ENCODE measurements around the gene DNAJC27. TPM values are rescaled to one million over a fixed set of nuclear protein-coding genes. Genes with fewer than 3 reads are reported as not detected.

The DNAJC27 gene
- total and polyA plus RNA-seq, 2 donors (not counting 1 experiment from before 2014, with no cell fraction given): 6.0 to 16.6 TPM

- WGBS (ENCODE audit: insufficient coverage): 100% methylated on average over 1 of the region's 3 CpGs
- POLR2A ChIA-PET: no interaction called here
Observed at GRCh38 chr2:24929230-24929629, 42.5 kb downstream of the DNAJC27 start.

GRCh38 chr2:24928036-24928435 lies 43.7 kb downstream of the DNAJC27 start:
- H3K4me3 ChIP-seq (ENCODE audit: control extremely low read depth in 1 of 5, extremely low read depth in 1 of 5, insufficient read depth in 1 of 5, low read depth in 2 of 5, low read length in 4 of 5): no peak overlapping the region
- H4K20me1 ChIP-seq (ENCODE audit: control insufficient read depth, insufficient read depth, low read length, poor library complexity, severe bottlenecking): no peaks in the 10 kb centered on the region
- H3K4me2 ChIP-seq (replicated peaks; ENCODE audit: low read depth, low read length, poor library complexity, severe bottlenecking): no peak overlapping the region
- TF ChIP-seq CTCF (IDR thresholded peaks at IDR 0.05) (no peak), EZH2 (IDR thresholded peaks at IDR 0.05; ENCODE audit: borderline replicate concordance, insufficient read depth, low read depth, low read length, poor library complexity, severe bottlenecking) (no peak)
- CTCF ChIA-PET: no interaction called here
- H3K27ac Mint-ChIP-seq: no peak overlapping the region
- no peak overlapping the region for H2AFZ ChIP-seq (ENCODE audit: insufficient read depth, low read depth, low read length, poor library complexity, severe bottlenecking)
- no peaks in the 10 kb centered on the region for H3K79me2 ChIP-seq (ENCODE audit: control insufficient read depth, insufficient read depth, low read length)
- no peak overlapping the region for H3K27ac ChIP-seq (ENCODE audit: low read length in 2 of 2)
- no peak for DNase-seq
- H3K27me3 ChIP-seq (replicated peaks in 1 of 4; ENCODE audit: control extremely low read depth in 1 of 4, control insufficient read depth in 3 of 4, insufficient read depth in 4 of 4, low read length in 3 of 4): peaks cover 0 to 13% (median 7%) of the 10 kb centered on the region in 4 experiments
- H3K27me3 Mint-ChIP-seq: peaks cover 3% of the 10 kb centered on the region
- peaks cover 7 to 18% of the 10 kb centered on the region in 2 donors for H3K4me1 ChIP-seq (ENCODE audit: control insufficient read depth in 2 of 2, insufficient read depth in 2 of 2, low read length in 2 of 2)
- intact Hi-C loops (cut with micrococcal nuclease): loop anchor here (5.0 kb wide), 1 partner anchor 516 kb away; no protein-coding TSS in a partner anchor
- no peak overlapping the region for H3K4me3 Mint-ChIP-seq
- peaks cover 15% of the 10 kb centered on the region for H3K4me1 Mint-ChIP-seq
- H3K9me3 ChIP-seq (ENCODE audit: control extremely low read depth in 1 of 3, control insufficient read depth in 2 of 3, insufficient read depth in 1 of 3, low read length in 2 of 3): peaks cover 0 to 8% (median 0%) of the 10 kb centered on the region in 3 donors
- H3K9ac ChIP-seq (ENCODE audit: low read length): no peak overlapping the region
- H3K36me3 ChIP-seq (replicated peaks in 1 of 2; ENCODE audit: control extremely low read depth in 1 of 2, control insufficient read depth in 1 of 2, extremely low read depth in 1 of 2, insufficient read depth in 2 of 2, low read length in 1 of 2): no peaks in the 10 kb centered on the region
- ATAC-seq (ENCODE audit: low read depth): no peak
- POLR2A ChIA-PET: no interaction called here
- no peaks in the 10 kb centered on the region for H3K9me3 Mint-ChIP-seq (ENCODE audit: insufficient read depth)

More at GRCh38 chr2:24929230-24929629, 42.5 kb downstream of the DNAJC27 start:
- TF ChIP-seq EZH2 (IDR thresholded peaks at IDR 0.05; ENCODE audit: borderline replicate concordance, insufficient read depth, low read depth, low read length, poor library complexity, severe bottlenecking): no peak
- TF ChIP-seq CTCF (IDR thresholded peaks at IDR 0.05): no peak
- Histone ChIP-seq H3K9ac (ENCODE audit: low read length) (no peak overlapping the region), H3K4me3 (ENCODE audit: control extremely low read depth in 1 of 5, extremely low read depth in 1 of 5, insufficient read depth in 1 of 5, low read depth in 2 of 5, low read length in 4 of 5) (no peak overlapping the region), H3K4me1 (ENCODE audit: control insufficient read depth in 2 of 2, insufficient read depth in 2 of 2, low read length in 2 of 2) (peaks cover 7 to 18% of the 10 kb centered on the region in 2 donors), H3K27me3 (replicated peaks in 1 of 4; ENCODE audit: control extremely low read depth in 1 of 4, control insufficient read depth in 3 of 4, insufficient read depth in 4 of 4, low read length in 3 of 4) (peaks cover 0 to 13% (median 7%) of the 10 kb centered on the region in 4 experiments), H2AFZ (ENCODE audit: insufficient read depth, low read depth, low read length, poor library complexity, severe bottlenecking) (no peak overlapping the region), H3K36me3 (replicated peaks in 1 of 2; ENCODE audit: control extremely low read depth in 1 of 2, control insufficient read depth in 1 of 2, extremely low read depth in 1 of 2, insufficient read depth in 2 of 2, low read length in 1 of 2) (no peaks in the 10 kb centered on the region), H3K9me3 (ENCODE audit: control extremely low read depth in 1 of 3, control insufficient read depth in 2 of 3, insufficient read depth in 1 of 3, low read length in 2 of 3) (peaks cover 0 to 8% (median 0%) of the 10 kb centered on the region in 3 donors), H3K79me2 (ENCODE audit: control insufficient read depth, insufficient read depth, low read length) (no peaks in the 10 kb centered on the region), H3K27ac (ENCODE audit: low read length in 2 of 2) (no peak overlapping the region), H4K20me1 (ENCODE audit: control insufficient read depth, insufficient read depth, low read length, poor library complexity, severe bottlenecking) (no peaks in the 10 kb centered on the region), H3K4me2 (replicated peaks; ENCODE audit: low read depth, low read length, poor library complexity, severe bottlenecking) (no peak overlapping the region)
- H3K9me3 Mint-ChIP-seq (ENCODE audit: insufficient read depth): no peaks in the 10 kb centered on the region
- ATAC-seq (ENCODE audit: low read depth) (no peak), DNase-seq (no peak)
- H3K27me3 Mint-ChIP-seq: peaks cover 3% of the 10 kb centered on the region
- H3K4me1 Mint-ChIP-seq: peaks cover 15% of the 10 kb centered on the region
- intact Hi-C loops (cut with micrococcal nuclease): loop anchor here (5.0 kb wide), 1 partner anchor 517 kb away; no protein-coding TSS in a partner anchor
- CTCF ChIA-PET: interaction anchor here (0.6 kb wide), 1 partner anchor 8 kb away, joined by 3 read pairs; no protein-coding TSS in a partner anchor
- H3K27ac Mint-ChIP-seq: no peak overlapping the region
- no peak overlapping the region for H3K4me3 Mint-ChIP-seq

Data from B cell (primary cell).